Pancreas (tissue), 10 donors: ENCODE data around the gene TBC1D8. TPM values are rescaled to one million over a fixed set of nuclear protein-coding genes. Genes with fewer than 3 reads are reported as not detected.
A peak's percentile ranks its signal among the peaks of the same experiment; 100 is the strongest.
"Not testable (repeated sequence)": the region's sequence is repeated elsewhere in the genome, so short reads cannot be mapped to it uniquely, and the experiment has no call there.

Experiments used
- ATAC-seq, 4 donors: fragments of 200-7000 bp; cut with Tn5 transposase; one replicate each; pipeline versions ENCODE4 v1.8.0 to v1.9.1; 2020; ENCODE audit warnings: mild to moderate bottlenecking in 4 of 4, moderate library complexity in 4 of 4
- DNase-seq, 6 donors: peaks; one replicate each; pipeline ENCODE4 v3.0.0-alpha.2; 2020
- FAIRE-seq: peaks from 2 replicates; lab custom pipeline; 2012; peaks lifted over from hg19 to GRCh38; lab: Jason Lieb, UNC
- H3K27ac ChIP-seq, 4 donors: fragments of 200-600 bp; sonication (generic); 1 replicate in 3 of 4; 2 replicates in 1 of 4; pipeline versions ENCODE4 v1.5.0 to v1.8.0; 2020
- H3K27me3 ChIP-seq, 4 donors: fragments of 200-600 bp; one replicate each; pipeline ENCODE4 v1.8.0; 2021
- H3K36me3 ChIP-seq, 3 donors: fragments of 200-600 bp; sonication (generic) in 1 of 3; one replicate each; pipeline versions ENCODE4 v1.5.0 to v1.8.0; 2020 to 2021
- H3K4me1 ChIP-seq, 3 donors: fragments of 200-600 bp; one replicate each; pipeline ENCODE4 v1.8.0; 2021
- H3K4me3 ChIP-seq, 4 donors: fragments of 200-600 bp; sonication (generic) in 2 of 4; one replicate each; pipeline versions ENCODE4 v1.5.0 to v1.8.0; 2020 to 2021
- H3K9me3 ChIP-seq, 4 donors: fragments of 200-600 bp; one replicate each; pipeline ENCODE4 v1.8.0; 2021
- WGBS, 2 donors: extraction: QIAGEN DNeasy Blood & Tissue Kit; methylation state at CpG; one replicate each; pipeline ENCODE4 v1.1.7; 2013; 5-methylcytosine and 5-hydroxymethylcytosine counted together
- intact Hi-C, 3 donors: fragments of 100-400 bp; cut with DNase I; formaldehyde crosslinking; loops; one replicate each; pipeline versions ENCODE4 v1.11.1 to v1.14.2; 2022
- polyA plus RNA-seq, 2 donors: library from polyadenylated mRNA; stranded (reverse); fragments of 200-250 nt; gene quantifications; one replicate each; pipeline ENCODE4 v1.2.3, GENCODE V29; 2013
- total RNA-seq, 6 donors: library from RNA; stranded (reverse); fragmentation: NEBNext Ultra II Directional in 4 of 6; extraction: Animal tissue kit (Norgen Biotek cat#: 25700) in 4 of 6; gene quantifications; one replicate each; pipeline versions ENCODE4 v1.2.1 to v1.2.4, GENCODE V29; 2021 to 2023
- TF ChIP-seq, protein P1 (sequence below), 4 donors: fragments of 200-600 bp; sonication (generic) in 3 of 4; IDR thresholded peaks; one replicate each; pipeline versions ENCODE4 v1.5.0 to v1.8.0; 2021; ENCODE audit warnings: antibody characterized with exemption in 4 of 4
- donor health status: healthy with polysubstance abuse.
- donor health status: DM: no; HTN: no; CAD: no; lungs with moderate emphysema.
- donor health status: DM: no; HTN: no; CAD: no.
- donor health status: control.
- donor health status: control.
- donor health status: Bipolar disorder and iron deficiency.
- donor health status: DM: yes; HTN: yes; CAD: no.
- donor health status: DM: no; HTN: no; CAD: no.
- donor health status: DM: no; HTN: no; CAD: no.
- donor health status: DM: yes; HTN: yes; CAD: no.

Gene TBC1D8
- total and polyA plus RNA-seq, 8 donors = 21.3 to 46.2 (median 35.0) TPM

DNA sequence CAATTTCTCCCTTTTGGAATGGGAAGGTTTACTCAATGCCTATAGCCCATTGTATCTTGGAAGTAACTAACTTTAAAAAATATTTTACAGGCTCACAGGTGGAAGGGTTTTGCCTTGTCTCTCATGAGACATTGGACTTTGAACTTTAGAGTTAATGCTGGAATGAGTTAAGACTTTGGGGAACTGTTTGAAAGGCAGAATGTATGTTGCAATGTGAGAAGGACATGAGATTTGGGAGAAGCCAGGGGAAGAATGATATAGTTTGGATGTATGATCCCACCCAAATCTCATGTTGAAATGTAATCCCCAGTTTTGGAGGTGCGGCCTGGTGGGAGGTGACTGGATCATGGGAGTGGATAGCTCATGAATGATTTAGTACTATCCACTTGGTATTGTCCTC is 17.5 kb upstream of the TBC1D8 start:
- no peaks in the 10 kb centered on the region for H3K27me3 ChIP-seq
- H3K4me1 ChIP-seq = peaks cover 0 to 8% (median 0%) of the 10 kb centered on the region in 3 donors
- WGBS, 2 donors = 88 to 90% methylated on average over 1 of the region's 1 CpG
- no peaks in the 10 kb centered on the region for H3K9me3 ChIP-seq
- FAIRE-seq (no peak), ATAC-seq (peak in 3 of 4 donors; percentile 20 to 63 (median 58)), DNase-seq (no peak)
- H3K4me3 ChIP-seq = no peak overlapping the region
- H3K36me3 ChIP-seq = no peaks in the 10 kb centered on the region
- TF ChIP-seq, protein P1, sequence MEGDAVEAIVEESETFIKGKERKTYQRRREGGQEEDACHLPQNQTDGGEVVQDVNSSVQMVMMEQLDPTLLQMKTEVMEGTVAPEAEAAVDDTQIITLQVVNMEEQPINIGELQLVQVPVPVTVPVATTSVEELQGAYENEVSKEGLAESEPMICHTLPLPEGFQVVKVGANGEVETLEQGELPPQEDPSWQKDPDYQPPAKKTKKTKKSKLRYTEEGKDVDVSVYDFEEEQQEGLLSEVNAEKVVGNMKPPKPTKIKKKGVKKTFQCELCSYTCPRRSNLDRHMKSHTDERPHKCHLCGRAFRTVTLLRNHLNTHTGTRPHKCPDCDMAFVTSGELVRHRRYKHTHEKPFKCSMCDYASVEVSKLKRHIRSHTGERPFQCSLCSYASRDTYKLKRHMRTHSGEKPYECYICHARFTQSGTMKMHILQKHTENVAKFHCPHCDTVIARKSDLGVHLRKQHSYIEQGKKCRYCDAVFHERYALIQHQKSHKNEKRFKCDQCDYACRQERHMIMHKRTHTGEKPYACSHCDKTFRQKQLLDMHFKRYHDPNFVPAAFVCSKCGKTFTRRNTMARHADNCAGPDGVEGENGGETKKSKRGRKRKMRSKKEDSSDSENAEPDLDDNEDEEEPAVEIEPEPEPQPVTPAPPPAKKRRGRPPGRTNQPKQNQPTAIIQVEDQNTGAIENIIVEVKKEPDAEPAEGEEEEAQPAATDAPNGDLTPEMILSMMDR (IDR thresholded peaks at IDR 0.05) = no peak
- H3K27ac ChIP-seq = no peak overlapping the region
- intact Hi-C loops = no loop called here

DNA sequence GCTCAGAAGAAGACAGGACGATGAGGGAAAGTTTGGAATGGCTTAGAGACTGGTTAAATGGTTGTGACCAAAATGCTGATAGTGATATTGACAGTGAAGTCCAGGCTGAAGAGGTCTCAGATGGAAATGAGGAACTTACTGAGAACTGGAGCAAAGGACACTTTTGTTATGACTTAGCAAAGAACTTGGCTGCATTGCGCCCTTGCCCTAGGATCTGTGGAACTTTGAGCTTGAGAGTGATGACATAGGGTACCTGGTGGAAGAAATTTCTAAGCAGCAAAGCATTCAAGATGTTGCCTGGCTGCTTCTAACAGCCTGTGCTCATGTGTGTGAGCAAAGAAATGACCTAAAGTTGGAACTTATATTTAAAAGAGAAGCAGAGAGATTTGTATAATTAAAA is 16.4 kb upstream of the TBC1D8 start:
- DNase-seq, FAIRE-seq, H3K4me1 ChIP-seq, H3K27ac ChIP-seq, H3K27me3 ChIP-seq, H3K4me3 ChIP-seq, H3K9me3 ChIP-seq, H3K36me3 ChIP-seq, intact Hi-C loops: not testable (repeated sequence)
- WGBS, 2 donors = 89 to 93% methylated on average over 2 of the region's 2 CpGs
- peak in 1 of 4 donors; percentile 40 for ATAC-seq

DNA sequence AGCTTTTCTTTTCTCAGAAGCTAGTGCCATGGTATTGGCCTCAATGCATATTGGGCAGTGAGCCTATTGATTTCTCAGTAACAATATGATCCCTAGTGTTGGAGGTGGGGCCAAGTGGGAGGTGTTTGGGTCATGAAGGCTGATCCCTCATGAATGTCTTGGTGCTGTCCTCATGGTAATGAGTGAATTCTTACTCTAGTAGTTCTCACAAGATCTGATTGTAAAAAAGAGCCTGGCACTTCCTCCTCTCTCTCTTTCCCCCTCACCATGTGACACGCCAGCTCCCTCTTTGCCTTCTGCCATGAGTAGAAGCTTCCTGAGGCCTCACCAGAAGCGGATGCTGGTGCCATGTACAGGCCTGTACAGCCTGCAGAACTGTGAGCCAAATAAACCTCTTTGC is 12.8 kb upstream of the TBC1D8 start:
- H3K27me3 ChIP-seq = no peaks in the 10 kb centered on the region
- TF ChIP-seq, protein P1 (IDR thresholded peaks at IDR 0.05) = no peak
- FAIRE-seq = no peak
- no peak overlapping the region for H3K4me3 ChIP-seq
- WGBS, 2 donors = 94 to 99% methylated on average over 2 of the region's 2 CpGs
- H3K9me3 ChIP-seq = no peaks in the 10 kb centered on the region
- ATAC-seq = no peak
- DNase-seq = no peak
- no peak overlapping the region for H3K27ac ChIP-seq
- intact Hi-C loops = no loop called here
- H3K36me3 ChIP-seq = no peaks in the 10 kb centered on the region
- peaks cover 0 to 8% (median 5%) of the 10 kb centered on the region in 3 donors for H3K4me1 ChIP-seq

DNA sequence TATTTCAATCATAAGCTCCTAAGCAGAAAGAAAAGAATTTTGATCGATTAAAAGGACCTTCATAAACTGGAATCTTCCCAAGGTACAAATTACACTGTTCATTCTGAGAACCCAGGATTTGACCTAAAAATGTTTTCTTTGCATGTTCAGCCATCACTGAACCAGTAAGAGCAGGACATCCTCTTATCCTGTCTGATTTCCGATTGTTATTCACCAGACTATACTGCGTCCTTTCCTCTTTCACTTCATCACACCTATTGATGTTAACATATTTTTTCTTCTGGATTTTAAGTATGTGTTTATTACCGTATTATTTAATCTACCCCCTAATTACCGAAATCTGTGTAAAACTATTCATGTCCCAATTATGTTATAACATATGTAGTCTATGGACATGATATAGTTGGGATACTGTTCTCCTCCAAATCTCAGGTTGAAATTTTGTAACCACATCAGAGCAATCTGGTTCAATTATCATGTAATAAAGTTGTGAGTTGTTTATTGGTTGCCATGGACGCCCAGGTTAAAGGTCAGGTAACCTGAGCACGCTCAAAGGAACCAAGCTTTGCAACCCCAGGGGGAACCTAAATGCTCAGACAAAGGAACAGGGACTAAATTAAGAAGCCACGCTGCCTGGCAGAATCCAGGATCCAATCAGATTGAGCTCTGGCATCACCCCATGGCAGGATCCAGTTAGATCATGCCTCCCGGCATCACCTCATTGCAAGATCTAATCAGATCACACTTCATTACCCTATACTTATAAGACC is 11.6 kb upstream of the TBC1D8 start:
- FAIRE-seq (no peak), DNase-seq (no peak), ATAC-seq (peak in 1 of 4 donors; percentile 27)
- TF ChIP-seq, protein P1 (IDR thresholded peaks at IDR 0.05) = no peak
- Histone ChIP-seq H3K4me1 (peaks cover 0 to 5% (median 0%) of the 10 kb centered on the region in 3 donors), H3K4me3 (no peak overlapping the region), H3K27ac (no peak overlapping the region), H3K36me3 (no peaks in the 10 kb centered on the region), H3K9me3 (no peaks in the 10 kb centered on the region), H3K27me3 (no peaks in the 10 kb centered on the region)
- 65 to 71% methylated on average over 9 of the region's 9 CpGs for WGBS, 2 donors
- intact Hi-C loops = no loop called here

DNA sequence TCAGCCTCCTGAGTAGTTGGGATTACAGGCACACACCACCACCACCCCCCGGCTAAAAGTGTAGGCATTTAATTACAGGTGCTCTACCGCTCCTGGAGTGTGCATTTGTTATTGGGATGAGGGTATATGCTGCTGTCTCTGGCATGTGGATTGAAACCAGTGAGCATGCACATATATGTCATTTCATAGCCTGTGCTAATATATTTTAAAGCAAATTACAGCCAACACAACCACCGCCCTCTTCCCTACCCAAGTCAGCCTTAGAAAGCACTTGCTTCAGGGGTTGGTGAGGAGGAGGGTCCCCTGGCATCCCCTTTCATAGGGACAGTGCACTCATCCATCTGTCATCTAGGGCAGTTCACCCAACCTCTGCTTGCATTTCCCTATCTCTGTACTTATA is 10.5 kb upstream of the TBC1D8 start:
- Histone ChIP-seq H3K4me1 (peaks cover 0 to 5% (median 0%) of the 10 kb centered on the region in 3 donors), H3K27me3 (no peaks in the 10 kb centered on the region), H3K36me3 (no peaks in the 10 kb centered on the region), H3K4me3 (no peak overlapping the region), H3K9me3 (no peaks in the 10 kb centered on the region), H3K27ac (no peak overlapping the region)
- DNase-seq (no peak), FAIRE-seq (no peak), ATAC-seq (no peak)
- intact Hi-C loops = no loop called here
- TF ChIP-seq, protein P1 (IDR thresholded peaks at IDR 0.05) = no peak
- WGBS, 2 donors = 99 to 100% methylated on average over 3 of the region's 3 CpGs
